ENCODE measurements around the gene TAC3.
"Not testable (repeated sequence)": the region's sequence is repeated elsewhere in the genome, so short reads cannot be mapped to it uniquely, and the experiment has no call there.

- TF ChIP-seq CTCF, EP300, POLR2AphosphoS5, POLR2A (IDR thresholded peaks at IDR 0.05): not testable (repeated sequence)
Observed at GRCh38 chr12:56963557-56963956, 52.8 kb downstream of the TAC3 start.

Measured in sigmoid colon (tissue), 4 donors.